LNCaP clone FGC (cell line): ENCODE measurements around the gene MYH10.
"Not testable (repeated sequence)": the region's sequence is repeated elsewhere in the genome, so short reads cannot be mapped to it uniquely, and the experiment has no call there.

Source experiments
- DNase-seq: peaks from one replicate; pipeline ENCODE4 v3.0.0-alpha.2; 2011; ENCODE audit warnings: low read depth
- H3K4me3 ChIP-seq: 2 replicates; pipeline ENCODE4 v1.5.1; 2011; ENCODE audit warnings: mild to moderate bottlenecking, low read depth, low read length, control low read depth
- CTCF ChIP-seq: IDR thresholded peaks from 2 replicates; pipeline ENCODE4 v1.5.1; 2012; ENCODE audit warnings: mild to moderate bottlenecking; ENCODE audit not compliant: control insufficient read depth, insufficient read depth; ENCODE audit errors: extremely low read depth

Gene MYH10

GRCh38 chr17:8552577-8553320 lies 77.8 kb downstream of the MYH10 start:
- no peak for TF ChIP-seq CTCF
- no peak for DNase-seq
- no peak overlapping the region for H3K4me3 ChIP-seq

GRCh38 chr17:8542599-8543502 lies 87.7 kb downstream of the MYH10 start:
- peak; percentile 70 for DNase-seq
- no peak for TF ChIP-seq CTCF
- no peak overlapping the region for H3K4me3 ChIP-seq

GRCh38 chr17:8539976-8540375 lies 90.5 kb downstream of the MYH10 start:
- DNase-seq, H3K4me3 ChIP-seq: not testable (repeated sequence)

- TF ChIP-seq CTCF: no peak
- DNase-seq: no peak
- H3K4me3 ChIP-seq: no peak overlapping the region
These were observed 92.8 kb downstream of the MYH10 start for GRCh38 chr17:8537734-8538133.

- DNase-seq: no peak
- H3K4me3 ChIP-seq: no peak overlapping the region
- no peak for TF ChIP-seq CTCF
These were observed 95.9 kb downstream of the MYH10 start for GRCh38 chr17:8534498-8535188.

- peak; percentile 84 for DNase-seq
- H3K4me3 ChIP-seq: 0 out of 2 replicates have a peak overlapping the region, but pooled peaks have one; percentile 13
- TF ChIP-seq CTCF: no peak
These were observed 98.5 kb downstream of the MYH10 start for GRCh38 chr17:8532021-8532420.

- no peak for TF ChIP-seq CTCF
- no peak overlapping the region for H3K4me3 ChIP-seq
- no peak for DNase-seq
These were observed 107.9 kb downstream of the MYH10 start for GRCh38 chr17:8522577-8522976.
